ENCODE measurements around the gene TGM6.

TGM6 gene

DNA sequence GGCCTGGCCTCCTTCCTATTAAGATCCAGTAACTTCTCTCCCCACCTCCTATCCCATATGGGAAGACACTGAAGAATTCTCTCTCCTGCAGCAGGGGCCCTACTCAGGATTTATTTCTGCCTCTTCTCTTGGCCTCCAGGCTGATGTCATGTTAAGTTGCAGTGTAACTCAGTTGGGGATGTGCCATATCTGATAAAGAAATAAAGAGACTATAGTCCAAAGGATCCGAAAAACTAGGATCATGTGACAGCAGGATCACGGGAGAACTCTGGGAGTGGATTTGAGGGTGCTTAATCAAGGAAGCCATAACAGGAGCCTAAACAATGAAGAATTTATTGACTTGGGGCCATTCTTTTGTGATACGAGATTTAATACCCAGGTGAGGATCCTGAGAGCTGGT lies 38.5 kb upstream of the TGM6 start:
- no peak overlapping the region for H2AFZ ChIP-seq (ENCODE audit: low read depth, low read length)
- H2AK5ac ChIP-seq (ENCODE audit: low read length, severe bottlenecking): no peak overlapping the region
- no peak for DNase-seq
- no peak overlapping the region for H3K4me2 ChIP-seq (ENCODE audit: low read length, poor library complexity, severe bottlenecking)
- no peak overlapping the region for H2BK120ac ChIP-seq (ENCODE audit: low read depth, low read length)
- H3K27ac ChIP-seq (ENCODE audit: low read length, poor library complexity, severe bottlenecking): no peak overlapping the region
- H3K36me3 ChIP-seq (ENCODE audit: control insufficient read depth in 1 of 2, insufficient read depth in 2 of 2, low read depth in 1 of 2, low read length in 2 of 2): no peaks in the 10 kb centered on the region
- H3K9ac ChIP-seq (ENCODE audit: low read length): no peak overlapping the region
- H3K27me3 ChIP-seq (ENCODE audit: control insufficient read depth in 1 of 2, insufficient read depth in 1 of 2, low read length in 2 of 2): peaks cover 0 to 3% of the 10 kb centered on the region in 2 experiments
- H4K91ac ChIP-seq (ENCODE audit: low read length): no peak overlapping the region
- H3K79me1 ChIP-seq (replicated peaks; ENCODE audit: low read length, poor library complexity, severe bottlenecking): no peaks in the 10 kb centered on the region
- H4K8ac ChIP-seq (ENCODE audit: low read length): no peak overlapping the region
- no peak overlapping the region for H2BK12ac ChIP-seq (ENCODE audit: low read length in 2 of 2)
- no peak overlapping the region for H2BK15ac ChIP-seq (ENCODE audit: low read depth, poor library complexity, severe bottlenecking)
- no peaks in the 10 kb centered on the region for H3K9me3 ChIP-seq (ENCODE audit: control insufficient read depth, low read length)
- no peak overlapping the region for H2BK5ac ChIP-seq (ENCODE audit: low read depth, low read length, poor library complexity, severe bottlenecking)
- H3K14ac ChIP-seq (ENCODE audit: low read length in 2 of 2): no peak overlapping the region
- no peak overlapping the region for H3K4ac ChIP-seq (ENCODE audit: low read depth in 1 of 2, low read length in 2 of 2)
- H3K4me3 ChIP-seq (ENCODE audit: insufficient read depth in 1 of 2, low read depth in 1 of 2, low read length in 2 of 2): no peak overlapping the region
- H3K18ac ChIP-seq (ENCODE audit: low read depth in 1 of 2, low read length in 2 of 2): no peak overlapping the region
- 81% methylated on average over 3 of the region's 3 CpGs for WGBS
- no peaks in the 10 kb centered on the region for H3K4me1 ChIP-seq (ENCODE audit: control insufficient read depth, insufficient read depth, low read depth, low read length)
- no peak overlapping the region for H3K23ac ChIP-seq (ENCODE audit: low read length in 2 of 2)

DNA sequence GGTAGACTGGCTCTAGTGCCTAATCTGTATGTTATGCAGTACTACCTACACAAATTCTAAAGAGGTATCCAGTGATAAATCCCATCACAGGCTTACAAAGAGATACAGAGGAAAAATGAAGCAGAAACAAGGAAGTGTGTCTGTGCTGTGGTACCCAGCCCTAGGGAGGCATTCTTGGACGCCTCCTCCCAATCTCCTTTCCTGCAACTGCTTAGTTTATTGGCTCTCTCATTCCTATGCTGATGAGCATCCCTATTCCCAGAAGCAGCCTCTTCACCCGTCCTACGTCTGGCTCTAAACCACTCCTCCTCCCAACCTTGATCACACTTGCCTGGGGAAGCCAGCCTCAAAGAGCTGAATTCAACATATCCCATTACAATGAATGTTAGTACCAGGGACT lies 34.5 kb upstream of the TGM6 start:
- H3K23ac ChIP-seq (ENCODE audit: low read length in 2 of 2): no peak overlapping the region
- H2BK120ac ChIP-seq (ENCODE audit: low read depth, low read length): no peak overlapping the region
- no peak overlapping the region for H2BK5ac ChIP-seq (ENCODE audit: low read depth, low read length, poor library complexity, severe bottlenecking)
- H3K4ac ChIP-seq (ENCODE audit: low read depth in 1 of 2, low read length in 2 of 2): no peak overlapping the region
- no peaks in the 10 kb centered on the region for H3K9me3 ChIP-seq (ENCODE audit: control insufficient read depth, low read length)
- no peak overlapping the region for H3K9ac ChIP-seq (ENCODE audit: low read length)
- H4K91ac ChIP-seq (ENCODE audit: low read length): no peak overlapping the region
- H3K27ac ChIP-seq (ENCODE audit: low read length, poor library complexity, severe bottlenecking): no peak overlapping the region
- no peak overlapping the region for H2AFZ ChIP-seq (ENCODE audit: low read depth, low read length)
- no peak overlapping the region for H2BK12ac ChIP-seq (ENCODE audit: low read length in 2 of 2)
- no peak overlapping the region for H4K8ac ChIP-seq (ENCODE audit: low read length)
- no peak for DNase-seq
- no peaks in the 10 kb centered on the region for H3K79me1 ChIP-seq (replicated peaks; ENCODE audit: low read length, poor library complexity, severe bottlenecking)
- peaks cover 0 to 3% of the 10 kb centered on the region in 2 experiments for H3K27me3 ChIP-seq (ENCODE audit: control insufficient read depth in 1 of 2, insufficient read depth in 1 of 2, low read length in 2 of 2)
- no peak overlapping the region for H2BK15ac ChIP-seq (ENCODE audit: low read depth, poor library complexity, severe bottlenecking)
- H3K4me1 ChIP-seq (ENCODE audit: control insufficient read depth, insufficient read depth, low read depth, low read length): no peaks in the 10 kb centered on the region
- no peak overlapping the region for H3K14ac ChIP-seq (ENCODE audit: low read length in 2 of 2)
- no peak overlapping the region for H3K4me2 ChIP-seq (ENCODE audit: low read length, poor library complexity, severe bottlenecking)
- WGBS: 78% methylated on average over 3 of the region's 3 CpGs
- H3K36me3 ChIP-seq (ENCODE audit: control insufficient read depth in 1 of 2, insufficient read depth in 2 of 2, low read depth in 1 of 2, low read length in 2 of 2): no peaks in the 10 kb centered on the region
- no peak overlapping the region for H3K4me3 ChIP-seq (ENCODE audit: insufficient read depth in 1 of 2, low read depth in 1 of 2, low read length in 2 of 2)
- H2AK5ac ChIP-seq (ENCODE audit: low read length, severe bottlenecking): no peak overlapping the region
- no peak overlapping the region for H3K18ac ChIP-seq (ENCODE audit: low read depth in 1 of 2, low read length in 2 of 2)

DNA sequence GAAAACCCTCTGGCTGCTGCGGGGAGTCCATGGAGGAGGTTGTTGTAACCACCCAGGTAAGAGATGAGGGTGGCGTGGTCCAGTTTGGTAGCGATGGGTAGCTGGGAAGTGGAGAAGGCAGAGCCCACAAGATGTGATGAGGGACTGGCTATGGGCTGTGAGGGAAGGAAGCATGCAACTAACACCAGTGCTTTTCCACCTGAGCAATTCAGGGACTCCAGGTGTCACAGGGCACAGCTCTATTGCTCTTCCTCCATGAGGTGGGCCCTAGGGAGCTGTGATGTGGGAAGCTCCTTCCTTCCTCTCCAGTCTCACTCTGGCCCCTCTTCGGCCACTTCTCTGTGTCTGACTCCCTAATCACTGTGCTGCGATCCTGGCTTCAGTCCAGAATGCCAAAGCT lies 32.4 kb upstream of the TGM6 start:
- no peak overlapping the region for H3K9ac ChIP-seq (ENCODE audit: low read length)
- no peak overlapping the region for H3K14ac ChIP-seq (ENCODE audit: low read length in 2 of 2)
- no peak overlapping the region for H2BK12ac ChIP-seq (ENCODE audit: low read length in 2 of 2)
- WGBS: 87% methylated on average over 5 of the region's 5 CpGs
- no peak overlapping the region for H2BK15ac ChIP-seq (ENCODE audit: low read depth, poor library complexity, severe bottlenecking)
- no peaks in the 10 kb centered on the region for H3K9me3 ChIP-seq (ENCODE audit: control insufficient read depth, low read length)
- no peak for DNase-seq
- H3K79me1 ChIP-seq (replicated peaks; ENCODE audit: low read length, poor library complexity, severe bottlenecking): no peaks in the 10 kb centered on the region
- H2AK5ac ChIP-seq (ENCODE audit: low read length, severe bottlenecking): no peak overlapping the region
- no peak overlapping the region for H4K91ac ChIP-seq (ENCODE audit: low read length)
- no peaks in the 10 kb centered on the region for H3K36me3 ChIP-seq (ENCODE audit: control insufficient read depth in 1 of 2, insufficient read depth in 2 of 2, low read depth in 1 of 2, low read length in 2 of 2)
- H2AFZ ChIP-seq (ENCODE audit: low read depth, low read length): no peak overlapping the region
- H2BK120ac ChIP-seq (ENCODE audit: low read depth, low read length): no peak overlapping the region
- no peak overlapping the region for H3K4ac ChIP-seq (ENCODE audit: low read depth in 1 of 2, low read length in 2 of 2)
- no peak overlapping the region for H3K4me3 ChIP-seq (ENCODE audit: insufficient read depth in 1 of 2, low read depth in 1 of 2, low read length in 2 of 2)
- peaks cover 1 to 3% of the 10 kb centered on the region in 2 experiments for H3K27me3 ChIP-seq (ENCODE audit: control insufficient read depth in 1 of 2, insufficient read depth in 1 of 2, low read length in 2 of 2)
- H3K18ac ChIP-seq (ENCODE audit: low read depth in 1 of 2, low read length in 2 of 2): no peak overlapping the region
- no peak overlapping the region for H2BK5ac ChIP-seq (ENCODE audit: low read depth, low read length, poor library complexity, severe bottlenecking)
- H3K23ac ChIP-seq (ENCODE audit: low read length in 2 of 2): no peak overlapping the region
- H3K4me1 ChIP-seq (ENCODE audit: control insufficient read depth, insufficient read depth, low read depth, low read length): peaks cover 2% of the 10 kb centered on the region
- H3K4me2 ChIP-seq (ENCODE audit: low read length, poor library complexity, severe bottlenecking): no peak overlapping the region
- H3K27ac ChIP-seq (ENCODE audit: low read length, poor library complexity, severe bottlenecking): no peak overlapping the region
- no peak overlapping the region for H4K8ac ChIP-seq (ENCODE audit: low read length)

DNA sequence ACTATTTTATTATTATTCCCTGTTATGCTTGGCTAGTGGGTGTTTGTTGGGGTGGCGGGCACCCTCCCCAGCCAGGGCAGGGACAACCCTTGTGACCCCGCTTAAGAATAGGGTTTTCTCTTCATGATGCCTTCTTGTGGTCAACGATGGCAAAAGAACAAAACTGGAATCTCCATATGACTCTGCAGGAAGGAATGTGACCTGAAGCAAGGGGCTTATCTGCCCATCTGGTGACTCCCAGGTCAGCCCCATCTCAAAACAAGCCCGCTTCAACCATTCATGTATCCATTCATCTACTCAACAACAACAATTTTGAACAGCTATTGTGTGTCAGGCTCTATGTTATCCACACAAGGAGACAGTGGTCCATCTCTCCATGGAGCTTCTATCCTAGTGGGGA lies 30.9 kb upstream of the TGM6 start:
- Histone ChIP-seq H2BK120ac (ENCODE audit: low read depth, low read length) (no peak overlapping the region), H3K14ac (ENCODE audit: low read length in 2 of 2) (no peak overlapping the region), H3K27ac (ENCODE audit: low read length, poor library complexity, severe bottlenecking) (no peak overlapping the region), H2AFZ (ENCODE audit: low read depth, low read length) (no peak overlapping the region), H3K18ac (ENCODE audit: low read depth in 1 of 2, low read length in 2 of 2) (no peak overlapping the region), H3K79me1 (replicated peaks; ENCODE audit: low read length, poor library complexity, severe bottlenecking) (no peaks in the 10 kb centered on the region), H3K9me3 (ENCODE audit: control insufficient read depth, low read length) (no peaks in the 10 kb centered on the region), H3K4ac (ENCODE audit: low read depth in 1 of 2, low read length in 2 of 2) (no peak overlapping the region), H4K8ac (ENCODE audit: low read length) (no peak overlapping the region), H2BK5ac (ENCODE audit: low read depth, low read length, poor library complexity, severe bottlenecking) (no peak overlapping the region), H2BK12ac (ENCODE audit: low read length in 2 of 2) (no peak overlapping the region), H3K36me3 (ENCODE audit: control insufficient read depth in 1 of 2, insufficient read depth in 2 of 2, low read depth in 1 of 2, low read length in 2 of 2) (no peaks in the 10 kb centered on the region), H3K9ac (ENCODE audit: low read length) (no peak overlapping the region), H2BK15ac (ENCODE audit: low read depth, poor library complexity, severe bottlenecking) (no peak overlapping the region), H3K27me3 (ENCODE audit: control insufficient read depth in 1 of 2, insufficient read depth in 1 of 2, low read length in 2 of 2) (peaks cover 3 to 6% of the 10 kb centered on the region in 2 experiments), H3K4me2 (ENCODE audit: low read length, poor library complexity, severe bottlenecking) (no peak overlapping the region), H3K4me3 (ENCODE audit: insufficient read depth in 1 of 2, low read depth in 1 of 2, low read length in 2 of 2) (no peak overlapping the region), H2AK5ac (ENCODE audit: low read length, severe bottlenecking) (no peak overlapping the region), H4K91ac (ENCODE audit: low read length) (no peak overlapping the region), H3K4me1 (ENCODE audit: control insufficient read depth, insufficient read depth, low read depth, low read length) (peaks cover 2% of the 10 kb centered on the region), H3K23ac (ENCODE audit: low read length in 2 of 2) (no peak overlapping the region)
- WGBS: 61% methylated on average over 4 of the region's 4 CpGs
- no peak for DNase-seq
